Fibroblast of villous mesenchyme (primary cell): ENCODE results near the gene CDH4. TPM values are rescaled to one million over a fixed set of nuclear protein-coding genes. Genes with fewer than 3 reads are reported as not detected.

Experiments
- DNase-seq: peaks from one replicate; pipeline ENCODE4 v3.0.0-alpha.2; 2010; ENCODE audit warnings: low read depth
- H3K4me3 ChIP-seq: 2 replicates; pipeline ENCODE4 v1.5.1; 2011; ENCODE audit warnings: low read depth, mild to moderate bottlenecking, low read length
- CTCF ChIP-seq: IDR thresholded peaks from 2 replicates; pipeline ENCODE4 v1.5.1; 2012; ENCODE audit warnings: low read depth, mild to moderate bottlenecking, low read length; ENCODE audit not compliant: insufficient read depth
- total RNA-seq: library from RNA; depleted of rRNA; stranded (reverse); fragments of >200 nt; gene quantifications from 2 replicates; pipeline ENCODE4 v1.2.3, GENCODE V29; 2012

Gene CDH4
- total RNA-seq, 1 donor, result 1.7 TPM

GRCh38 chr20:61799928-61800327 is 547.9 kb downstream of the CDH4 start:
- no peak overlapping the region for H3K4me3 ChIP-seq
- no peak for DNase-seq
- no peak for TF ChIP-seq CTCF

GRCh38 chr20:61800359-61801064 is 548.5 kb downstream of the CDH4 start:
- no peak for DNase-seq
- no peak overlapping the region for H3K4me3 ChIP-seq
- no peak for TF ChIP-seq CTCF

GRCh38 chr20:61801065-61801360 is 549.0 kb downstream of the CDH4 start:
- no peak overlapping the region for H3K4me3 ChIP-seq
- TF ChIP-seq CTCF, result no peak
- no peak for DNase-seq

GRCh38 chr20:61801428-61801827 is 549.4 kb downstream of the CDH4 start:
- no peak overlapping the region for H3K4me3 ChIP-seq
- no peak for TF ChIP-seq CTCF
- DNase-seq, result no peak

GRCh38 chr20:61801857-61802442 is 549.9 kb downstream of the CDH4 start:
- H3K4me3 ChIP-seq, result no peak overlapping the region
- no peak for DNase-seq
- no peak for TF ChIP-seq CTCF

- no peak overlapping the region for H3K4me3 ChIP-seq
- DNase-seq, result no peak
- no peak for TF ChIP-seq CTCF
Observed at GRCh38 chr20:61802721-61803311, 550.8 kb downstream of the CDH4 start.

GRCh38 chr20:61803416-61803914 is 551.4 kb downstream of the CDH4 start:
- H3K4me3 ChIP-seq, result no peak overlapping the region
- no peak for DNase-seq
- TF ChIP-seq CTCF, result no peak
